Measurements from ENCODE around the gene FAM200C.

Gene FAM200C

DNA sequence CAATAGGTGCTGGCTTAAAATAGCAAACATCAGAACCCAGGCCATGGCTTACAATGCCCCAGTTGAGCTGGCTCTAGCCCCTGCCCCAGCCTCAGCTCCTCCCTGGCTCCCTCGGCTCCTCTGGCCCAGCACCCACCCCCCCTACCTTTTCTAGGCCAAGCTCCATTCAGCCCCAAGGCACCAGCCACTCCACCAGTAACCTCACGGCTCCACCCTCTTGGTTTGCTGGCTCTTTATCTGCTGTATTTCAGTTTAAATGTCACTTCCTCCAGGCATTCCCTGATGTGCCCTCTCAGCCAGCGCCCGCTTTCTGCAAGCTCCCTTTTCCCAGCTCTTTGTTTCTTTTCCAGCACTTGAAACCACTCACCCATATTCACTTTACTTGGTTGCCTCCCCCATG is 40.0 kb downstream of the FAM200C start:
- no peak for DNase-seq (ENCODE audit: low spot score)
- no peak for TF ChIP-seq CTCF (IDR thresholded peaks at IDR 0.05; ENCODE audit: extremely low read depth, missing control alignments)

DNA sequence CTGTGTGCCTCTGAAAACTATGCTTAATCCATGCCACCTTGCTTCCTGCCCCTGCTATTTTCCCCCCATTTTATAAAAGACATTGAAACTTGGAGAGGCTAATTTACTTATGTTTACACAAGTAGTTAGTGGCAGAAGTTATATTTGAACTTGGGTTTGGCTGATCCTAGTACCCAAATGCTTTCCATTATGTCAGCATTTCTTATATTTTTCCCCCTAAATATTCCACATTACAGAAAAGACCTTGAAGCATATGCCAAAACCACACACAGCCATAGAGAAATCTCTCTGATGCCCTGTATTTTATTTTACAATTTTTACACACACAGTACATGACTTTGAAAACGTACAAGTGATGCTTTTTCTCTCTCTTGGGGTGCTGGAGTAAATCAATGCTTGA is 40.6 kb downstream of the FAM200C start:
- TF ChIP-seq CTCF (IDR thresholded peaks at IDR 0.05; ENCODE audit: extremely low read depth, missing control alignments), result no peak
- no peak for DNase-seq (ENCODE audit: low spot score)

DNA sequence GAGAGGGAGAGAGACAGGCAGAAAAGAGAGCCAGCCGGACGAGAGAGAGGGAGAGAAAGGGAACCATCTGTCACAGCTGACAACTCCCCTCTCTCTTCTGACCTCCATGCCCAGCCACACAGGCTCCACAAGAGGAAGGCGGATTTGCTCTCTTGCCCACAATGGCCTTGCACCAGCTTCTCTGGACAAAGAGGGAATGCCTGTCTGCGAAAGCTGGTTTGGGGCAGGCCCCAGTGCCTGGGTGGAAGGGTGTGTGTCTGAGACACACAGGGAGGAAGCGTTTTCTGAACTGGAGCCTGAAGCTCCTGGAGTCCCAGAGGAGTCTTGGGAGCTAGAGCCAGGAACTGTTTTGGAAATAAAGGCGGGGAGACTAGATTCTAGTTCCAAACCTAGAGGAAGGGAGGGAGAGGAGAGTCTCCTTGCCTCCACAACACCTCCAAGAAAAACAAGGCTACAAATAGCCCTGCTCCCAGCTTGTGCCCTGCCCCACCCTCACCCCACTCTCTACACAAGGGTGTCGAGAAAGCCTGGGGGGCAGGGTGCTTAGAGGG is 41.9 kb downstream of the FAM200C start:
- no peak for DNase-seq (ENCODE audit: low spot score)
- no peak for TF ChIP-seq CTCF (IDR thresholded peaks at IDR 0.05; ENCODE audit: extremely low read depth, missing control alignments)

DNA sequence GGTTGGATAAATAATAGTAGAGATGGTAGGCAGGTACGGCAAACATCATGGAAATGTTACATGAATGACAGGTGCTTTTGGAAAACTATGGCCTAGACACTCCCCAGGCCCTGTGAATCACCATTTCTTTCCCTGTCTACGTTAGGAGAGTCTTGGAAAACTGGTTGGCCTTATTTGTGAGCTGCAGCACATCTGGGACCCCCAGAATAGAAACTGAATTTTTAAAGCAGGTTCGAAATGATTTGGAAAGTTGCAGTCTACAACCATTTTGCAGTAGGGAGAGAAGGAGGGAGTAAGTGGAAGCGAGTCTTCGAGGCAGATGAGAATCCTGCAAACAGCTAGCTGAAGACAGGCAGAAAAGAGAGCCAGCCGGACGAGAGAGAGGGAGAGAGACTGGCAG is 42.5 kb downstream of the FAM200C start:
- DNase-seq (ENCODE audit: low spot score), result no peak
- TF ChIP-seq CTCF (IDR thresholded peaks at IDR 0.05; ENCODE audit: extremely low read depth, missing control alignments), result no peak

DNA sequence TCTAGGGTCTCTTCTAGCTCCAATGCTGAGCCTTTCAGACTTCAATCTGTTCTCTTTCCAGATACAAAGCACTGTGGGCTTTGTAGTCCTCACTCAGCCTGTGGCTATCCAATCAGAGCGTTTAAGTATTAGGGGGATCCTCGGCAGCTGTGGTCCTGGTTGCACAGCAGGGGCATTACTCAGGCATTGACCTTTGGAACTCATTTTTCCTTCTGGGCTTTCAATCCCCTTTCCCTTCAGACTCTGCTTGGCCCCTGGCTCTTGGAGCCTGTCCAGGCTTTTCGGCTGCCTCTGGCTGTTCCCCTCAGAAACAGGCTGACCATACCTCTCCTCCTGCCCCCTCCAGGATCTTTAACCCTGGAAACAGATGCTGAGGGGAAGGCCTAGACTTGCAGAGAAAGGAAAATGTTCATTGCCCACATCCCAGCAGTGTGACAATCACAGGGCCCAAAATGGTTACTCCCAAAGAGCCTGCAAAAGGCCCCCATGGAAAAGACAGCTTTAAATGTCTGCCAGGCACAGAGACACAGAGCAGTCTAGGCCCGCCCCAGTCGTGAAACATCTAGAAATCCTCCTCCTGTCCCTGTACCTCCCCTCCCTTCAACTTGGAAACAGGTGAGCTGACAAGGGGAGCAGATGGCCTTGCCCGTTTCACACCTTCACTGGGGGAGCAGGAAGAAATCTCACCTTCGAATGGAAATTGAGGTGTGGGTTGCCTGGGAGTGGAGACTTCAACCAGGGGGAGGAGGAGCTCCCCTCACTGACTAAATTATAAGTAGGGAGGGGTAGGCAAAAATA is 43.1 kb downstream of the FAM200C start:
- no peak for DNase-seq (ENCODE audit: low spot score)
- TF ChIP-seq CTCF (IDR thresholded peaks at IDR 0.05; ENCODE audit: extremely low read depth, missing control alignments), result no peak

DNA sequence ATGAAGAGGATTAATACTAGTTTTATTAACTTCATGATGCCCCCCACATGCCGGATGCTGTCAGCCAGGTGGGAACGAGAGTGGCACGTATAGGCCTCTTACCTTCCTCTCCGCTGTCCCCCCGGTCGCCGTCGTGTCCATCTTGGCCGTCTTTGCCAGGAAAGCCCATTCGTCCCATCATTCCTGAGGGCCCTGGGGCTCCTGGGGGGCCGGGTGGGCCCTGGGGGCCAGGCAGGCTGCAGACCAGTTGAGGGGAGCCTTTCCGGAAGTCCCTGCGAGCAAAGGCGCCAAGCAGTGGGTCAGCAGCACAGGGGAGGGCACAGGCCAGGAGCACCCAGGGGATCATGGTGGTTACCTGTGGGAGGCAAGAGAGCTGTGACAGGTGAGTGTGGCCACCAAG is 45.2 kb downstream of the FAM200C start:
- no peak for TF ChIP-seq CTCF (IDR thresholded peaks at IDR 0.05; ENCODE audit: extremely low read depth, missing control alignments)
- no peak for DNase-seq (ENCODE audit: low spot score)

GRCh38 chr5:160353379-160353778 is 46.5 kb downstream of the FAM200C start:
- no peak for TF ChIP-seq CTCF (IDR thresholded peaks at IDR 0.05; ENCODE audit: extremely low read depth, missing control alignments)

More at GRCh38 chr5:160353379-160353778, 46.5 kb downstream of the FAM200C start:
- DNase-seq (ENCODE audit: low spot score), result no peak

Data from GM20000 (cell line).